GM12892 (cell line): Measurements from ENCODE around the gene RAB4B. TPM values are rescaled to one million over a fixed set of nuclear protein-coding genes. Genes with fewer than 3 reads are reported as not detected.
"Not testable (repeated sequence)": the region's sequence is repeated elsewhere in the genome, so short reads cannot be mapped to it uniquely, and the experiment has no call there.

Experiments used
- DNase-seq: peaks from one replicate; pipeline ENCODE4 v3.0.0; 2011; ENCODE audit not compliant: insufficient read length
- FAIRE-seq: peaks from 2 replicates; lab custom pipeline; 2011; peaks lifted over from hg19 to GRCh38; lab: Jason Lieb, UNC
- POLR2A ChIP-seq: IDR thresholded peaks from 2 replicates; pipeline ENCODE4 v1.6.1; 2011; ENCODE audit warnings: low read depth, low read length, control low read depth
- POLR2AphosphoS5 ChIP-seq: IDR thresholded peaks from 2 replicates; pipeline ENCODE4 v1.6.1; 2011; ENCODE audit warnings: low read depth, low read length, control low read depth
- TAF1 ChIP-seq: IDR thresholded peaks from 2 replicates; pipeline ENCODE4 v1.6.1; 2011; ENCODE audit warnings: low read depth, mild to moderate bottlenecking, control low read depth, low read length, borderline replicate concordance
- polyA plus RNA-seq: library from polyadenylated mRNA; unstranded; fragments of >200 nt; gene quantifications from one replicate; pipeline ENCODE4 v1.2.1, GENCODE V29; 2012; ENCODE audit warnings: missing spikeins, inconsistent platforms; ENCODE audit not compliant: missing spikeins

The RAB4B gene
- polyA plus RNA-seq: 19.0 TPM

GRCh38 chr19:40777937-40778705 lies at the start of gene RAB4B:
Gene RAB4B (plus strand): TSS chr19:40778247. CDS start chr19:40778376, 129 bp downstream.
- FAIRE-seq: peak; percentile 98
- TF ChIP-seq POLR2A: peak; percentile 85
- peak; percentile 17; the same call in 1 of the 2 replicates for TF ChIP-seq TAF1
- TF ChIP-seq POLR2AphosphoS5: no peak; the same call in 1 of the 2 replicates
- peak; percentile 93 for DNase-seq

DNA sequence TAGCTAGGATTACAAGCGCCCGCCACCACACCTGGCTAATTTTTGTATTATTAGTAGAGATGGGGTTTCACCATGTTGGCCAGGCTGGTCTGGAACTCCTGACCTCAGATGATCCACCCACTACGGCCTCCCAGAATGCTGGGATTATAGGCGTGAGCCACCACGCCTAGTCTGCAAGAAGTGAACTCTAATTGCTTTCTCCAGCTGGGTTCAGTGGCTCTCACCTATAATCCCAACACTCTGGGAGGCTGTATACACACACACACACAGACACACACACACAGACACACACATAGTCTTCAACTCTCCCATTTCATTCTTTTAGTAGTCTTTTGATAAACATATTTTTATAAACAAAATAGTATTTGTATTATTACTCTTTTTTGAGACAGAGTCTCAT lies 48.0 kb upstream of the RAB4B start:
- FAIRE-seq, DNase-seq: not testable (repeated sequence)

DNA sequence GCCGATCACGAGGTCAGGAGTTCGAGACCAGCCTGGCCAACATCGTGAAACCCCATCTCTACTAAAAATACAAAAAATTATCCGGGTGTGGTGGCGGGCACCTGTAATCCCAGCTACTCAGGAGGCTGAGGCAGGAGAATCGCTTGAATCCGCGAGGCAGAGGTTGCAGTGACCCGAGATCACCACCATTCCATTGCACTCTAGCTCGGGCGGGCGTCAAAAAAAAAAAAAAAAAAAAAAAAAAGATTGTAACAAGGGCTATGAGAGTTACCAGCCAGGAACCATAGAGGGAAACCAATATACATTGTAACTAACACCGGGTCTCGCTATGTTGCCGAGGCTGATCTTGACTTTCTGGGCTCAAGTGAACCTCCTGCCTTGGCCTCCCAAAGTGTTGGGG lies 45.7 kb upstream of the RAB4B start:
- not testable (repeated sequence) for FAIRE-seq

DNA sequence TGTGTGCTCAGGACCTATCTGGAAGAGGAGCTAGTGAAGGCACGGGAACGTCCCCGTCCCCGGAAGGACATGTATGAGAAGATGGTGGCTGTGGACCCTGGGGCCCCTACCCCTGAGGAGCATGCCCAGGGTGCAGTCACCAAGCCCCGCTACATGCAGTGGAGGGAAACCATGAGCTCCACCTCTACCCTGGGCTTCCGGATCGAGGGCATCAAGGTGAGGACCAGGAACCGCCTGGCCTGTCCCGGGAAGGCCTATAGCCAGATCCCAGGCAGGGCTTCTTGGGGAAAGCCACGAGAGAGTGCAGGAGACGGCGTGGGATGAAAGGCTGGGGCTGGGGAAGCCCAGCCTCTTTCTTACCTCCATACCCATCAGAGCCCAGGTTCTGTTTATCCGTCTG lies 44.9 kb upstream of the RAB4B start:
- TF ChIP-seq POLR2A: no peak
- no peak for TF ChIP-seq TAF1
- TF ChIP-seq POLR2AphosphoS5: no peak
- DNase-seq: no peak
- no peak for FAIRE-seq

More for the DNA sequence above, 45.7 kb upstream of the RAB4B start:
- not testable (repeated sequence) for DNase-seq

DNA sequence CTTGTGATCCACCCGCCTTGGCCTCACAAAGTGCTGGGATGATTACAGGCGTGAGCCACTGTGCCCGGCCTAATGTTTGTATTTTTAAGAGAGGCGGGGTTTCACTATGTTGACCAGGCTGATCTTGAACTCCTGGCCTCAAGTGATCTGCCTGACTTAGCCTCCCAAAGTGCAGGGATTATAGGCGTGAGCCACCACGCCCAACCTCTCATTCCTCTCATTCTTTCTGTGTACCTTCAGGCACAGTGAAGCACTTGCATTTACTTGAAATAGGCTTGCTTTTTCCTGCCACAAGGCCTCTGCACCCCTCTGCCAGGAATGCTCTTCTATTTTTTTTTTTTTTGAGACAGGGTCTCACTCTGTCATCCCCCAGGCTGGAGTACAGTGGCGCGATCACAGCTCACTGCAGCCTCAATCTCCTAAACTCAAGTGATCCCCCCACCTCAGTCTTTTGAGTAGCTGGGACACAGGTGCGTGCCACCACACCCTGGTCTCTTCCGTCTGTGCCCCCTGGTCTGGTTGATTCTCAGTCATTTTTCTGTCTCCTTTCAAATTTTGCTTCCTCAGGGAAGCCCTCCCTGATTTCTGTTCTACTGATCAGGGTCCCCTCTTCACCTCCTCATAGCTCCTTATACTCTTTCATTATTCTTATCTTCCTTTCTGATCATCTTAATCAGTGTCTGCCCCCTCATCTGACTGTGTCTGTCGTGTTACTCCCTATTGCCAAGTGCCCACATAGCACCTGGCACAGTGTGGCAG lies 42.9 kb upstream of the RAB4B start:
- no peak for TF ChIP-seq POLR2A
- TF ChIP-seq TAF1: no peak
- TF ChIP-seq POLR2AphosphoS5: no peak
- DNase-seq (no peak), FAIRE-seq (no peak)

DNA sequence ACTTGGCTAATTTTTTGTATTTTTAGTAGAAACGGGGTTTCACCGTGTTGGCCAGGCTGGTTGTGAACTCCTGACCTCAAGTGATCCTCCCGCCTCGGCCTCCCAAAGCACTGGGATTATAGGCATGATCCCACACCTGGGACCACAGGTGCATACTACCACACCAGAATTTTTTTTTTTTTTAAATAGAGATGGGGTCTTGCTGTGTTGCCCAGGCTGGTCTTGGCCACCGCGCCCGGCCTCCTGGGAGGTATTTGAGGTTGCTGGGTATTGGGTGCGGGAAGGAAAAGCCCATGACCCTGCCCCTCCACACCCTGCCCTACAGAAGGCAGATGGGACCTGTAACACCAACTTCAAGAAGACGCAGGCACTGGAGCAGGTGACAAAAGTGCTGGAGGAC lies 41.4 kb upstream of the RAB4B start:
- FAIRE-seq: no peak
- TF ChIP-seq POLR2AphosphoS5 (no peak), POLR2A (no peak), TAF1 (no peak)
- no peak for DNase-seq

GRCh38 chr19:40737102-40737644 lies 40.9 kb upstream of the RAB4B start:
- FAIRE-seq (no peak), DNase-seq (no peak)
- TF ChIP-seq TAF1 (no peak), POLR2AphosphoS5 (no peak), POLR2A (no peak)

- DNase-seq: no peak
- TF ChIP-seq POLR2A: no peak
- no peak for TF ChIP-seq POLR2AphosphoS5
- TF ChIP-seq TAF1: no peak
- FAIRE-seq: no peak
These were observed 38.8 kb upstream of the RAB4B start for GRCh38 chr19:40739030-40739839.

DNA sequence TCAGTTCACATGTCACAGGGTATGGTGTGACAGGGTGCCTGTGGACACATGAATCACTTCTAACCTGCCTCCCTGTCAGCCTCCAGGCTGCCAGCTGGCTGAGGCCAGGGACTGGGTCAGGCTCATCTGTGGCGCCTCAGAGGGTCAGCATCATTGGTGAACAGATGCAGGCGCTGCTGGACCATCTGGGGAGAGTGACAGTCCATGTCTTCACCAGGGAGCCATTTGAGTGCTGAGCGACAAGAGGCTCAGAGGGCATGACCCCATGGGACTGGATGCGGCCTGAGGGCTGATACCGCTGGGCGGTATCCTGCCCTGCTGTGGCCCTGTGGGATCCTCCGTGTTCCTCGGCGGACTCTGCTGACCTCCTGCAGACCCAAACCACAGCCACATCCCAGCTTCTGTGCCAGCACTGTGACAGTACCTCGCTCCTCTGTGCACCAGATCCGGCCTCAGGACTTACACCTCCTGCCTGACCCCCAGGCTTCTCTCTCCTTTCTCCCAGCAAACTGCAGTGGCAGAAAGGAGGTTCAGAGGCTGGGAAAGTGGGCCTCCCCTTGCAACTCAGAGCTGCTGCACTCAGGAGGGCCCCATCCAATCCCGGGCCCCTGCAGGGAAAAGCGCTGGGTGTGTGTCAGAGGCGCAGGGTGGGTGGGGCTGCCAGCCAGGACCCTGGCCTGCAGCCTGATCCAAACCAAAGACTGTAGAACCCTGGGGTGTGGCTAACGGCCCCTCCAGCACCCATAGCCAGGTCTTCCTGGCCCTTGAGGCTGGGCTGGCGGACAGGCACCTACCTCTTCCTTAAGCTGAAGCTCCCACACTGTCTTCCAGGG lies 38.0 kb upstream of the RAB4B start:
- DNase-seq (no peak), FAIRE-seq (no peak)
- no peak for TF ChIP-seq POLR2A
- TF ChIP-seq POLR2AphosphoS5: no peak
- TF ChIP-seq TAF1: no peak

- TF ChIP-seq TAF1 (no peak), POLR2A (no peak)
- no peak for DNase-seq
- no peak for FAIRE-seq
These were observed 37.3 kb upstream of the RAB4B start for GRCh38 chr19:40740747-40741146.
